DND-41 (cell line): Measurements from ENCODE around the gene CTF1.
A peak's percentile ranks its signal among the peaks of the same experiment; 100 is the strongest.

Experiments
- ATAC-seq: fragments of 200-7000 bp; cut with Tn5 transposase; 3 replicates; pipeline ENCODE4 v1.9.1; 2021; ENCODE audit warnings: low read depth; ENCODE audit not compliant: insufficient read depth
- DNase-seq: peaks from one replicate; pipeline ENCODE4 v3.0.0-alpha.2; 2020
- H2AFZ ChIP-seq: 2 replicates; pipeline ENCODE4 v1.6.0; 2012; ENCODE audit warnings: low read depth, low read length
- H3K27ac ChIP-seq: 2 replicates; pipeline ENCODE4 v1.5.1; 2012; ENCODE audit warnings: low read length, inconsistent platforms
- H3K27me3 ChIP-seq: fragments of 200-600 bp; sonication (generic); 2 replicates; pipeline ENCODE4 v1.6.0; 2012; ENCODE audit warnings: low read length, mild to moderate bottlenecking, inconsistent platforms; ENCODE audit not compliant: insufficient read depth, poor library complexity
- H3K36me3 ChIP-seq: 2 replicates; pipeline ENCODE4 v1.5.1; 2012; ENCODE audit warnings: low read length, inconsistent platforms; ENCODE audit not compliant: insufficient read depth
- H3K4me1 ChIP-seq: 2 replicates; pipeline ENCODE4 v1.5.1; 2012; ENCODE audit warnings: mild to moderate bottlenecking, low read length; ENCODE audit not compliant: insufficient read depth
- H3K4me2 ChIP-seq: 2 replicates; pipeline ENCODE4 v1.6.0; 2012; ENCODE audit warnings: mild to moderate bottlenecking, moderate library complexity, low read length, inconsistent platforms; ENCODE audit not compliant: insufficient read depth
- H3K4me3 ChIP-seq, 2 experiments: fragments of 200-600 bp in 1 of 2; shearing (Covaris generic) in 1 of 2; 2 replicates each; pipeline ENCODE4 v1.5.1; 2012 to 2016; ENCODE audit warnings: inconsistent platforms in 2 of 2, low read length in 2 of 2, mild to moderate bottlenecking in 2 of 2, low read depth in 1 of 2, moderate library complexity in 1 of 2
- H3K79me2 ChIP-seq: 2 replicates; pipeline ENCODE4 v1.6.0; 2012; ENCODE audit warnings: low read length, inconsistent platforms; ENCODE audit not compliant: insufficient read depth
- H3K9ac ChIP-seq: 2 replicates; pipeline ENCODE4 v1.6.0; 2012; ENCODE audit warnings: low read depth, mild to moderate bottlenecking, inconsistent platforms, low read length, moderate library complexity
- H3K9me3 ChIP-seq: 2 replicates; pipeline ENCODE4 v1.5.1; 2012; ENCODE audit warnings: low read length, moderate library complexity, mild to moderate bottlenecking, inconsistent platforms; ENCODE audit not compliant: insufficient read depth, severe bottlenecking
- H4K20me1 ChIP-seq: 2 replicates; pipeline ENCODE4 v1.6.0; 2012; ENCODE audit warnings: low read length; ENCODE audit not compliant: insufficient read depth
- CTCF ChIP-seq: IDR thresholded peaks from 2 replicates; pipeline ENCODE4 v1.5.1; 2012; ENCODE audit warnings: borderline replicate concordance, low read length, moderate library complexity, mild to moderate bottlenecking; ENCODE audit not compliant: poor library complexity, severe bottlenecking; ENCODE audit errors: extremely low read depth
- EZH2 ChIP-seq: IDR thresholded peaks from 3 replicates; pipeline ENCODE4 v1.6.1; 2012; ENCODE audit warnings: borderline replicate concordance, low read depth, mild to moderate bottlenecking, moderate library complexity, low read length, inconsistent platforms; ENCODE audit not compliant: severe bottlenecking

Gene CTF1

DNA sequence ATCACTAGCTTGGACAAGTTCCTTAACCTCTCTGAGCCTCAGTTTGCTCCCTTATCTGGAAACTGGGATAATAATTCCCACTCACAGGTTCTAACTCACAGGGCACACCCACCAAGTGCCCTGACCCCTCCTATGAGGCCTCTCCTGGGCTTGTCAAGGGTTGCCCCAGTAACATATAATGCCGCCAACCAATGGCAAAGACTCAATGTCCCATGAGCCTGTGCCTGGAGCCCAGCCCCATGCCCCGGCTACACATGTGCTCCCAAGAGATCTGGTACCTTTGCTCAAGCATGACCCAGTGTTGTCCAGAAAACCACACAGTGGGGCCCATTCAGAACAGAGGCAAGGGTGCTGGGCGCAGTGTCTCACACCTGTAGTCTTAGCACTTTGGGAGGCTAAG lies 18.4 kb downstream of the CTF1 start:
- Histone ChIP-seq H3K79me2 (no peaks in the 10 kb centered on the region), H3K4me3 (no peak overlapping the region), H3K4me1 (no peaks in the 10 kb centered on the region), H3K36me3 (no peaks in the 10 kb centered on the region), H3K27me3 (no peaks in the 10 kb centered on the region), H2AFZ (no peak overlapping the region), H4K20me1 (no peaks in the 10 kb centered on the region), H3K9me3 (no peaks in the 10 kb centered on the region), H3K9ac (no peak overlapping the region), H3K4me2 (no peak overlapping the region), H3K27ac (no peak overlapping the region)
- DNase-seq (no peak), ATAC-seq (no peak)
- TF ChIP-seq EZH2 (no peak), CTCF (no peak)

GRCh38 chr16:30918614-30919013 lies 22.2 kb downstream of the CTF1 start:
- Histone ChIP-seq H4K20me1 (no peaks in the 10 kb centered on the region), H2AFZ (no peak overlapping the region), H3K27ac (no peak overlapping the region), H3K9ac (no peak overlapping the region), H3K4me2 (no peak overlapping the region), H3K9me3 (no peaks in the 10 kb centered on the region), H3K4me3 (no peak overlapping the region), H3K36me3 (0 out of 2 replicates have a peak, but pooled peaks cover 3% of the 10 kb centered on the region), H3K79me2 (no peaks in the 10 kb centered on the region; the same call in 1 of the 2 replicates), H3K4me1 (peaks cover 14% of the 10 kb centered on the region), H3K27me3 (no peaks in the 10 kb centered on the region)
- TF ChIP-seq CTCF (no peak), EZH2 (no peak)
- no peak for DNase-seq
- no peak for ATAC-seq

DNA sequence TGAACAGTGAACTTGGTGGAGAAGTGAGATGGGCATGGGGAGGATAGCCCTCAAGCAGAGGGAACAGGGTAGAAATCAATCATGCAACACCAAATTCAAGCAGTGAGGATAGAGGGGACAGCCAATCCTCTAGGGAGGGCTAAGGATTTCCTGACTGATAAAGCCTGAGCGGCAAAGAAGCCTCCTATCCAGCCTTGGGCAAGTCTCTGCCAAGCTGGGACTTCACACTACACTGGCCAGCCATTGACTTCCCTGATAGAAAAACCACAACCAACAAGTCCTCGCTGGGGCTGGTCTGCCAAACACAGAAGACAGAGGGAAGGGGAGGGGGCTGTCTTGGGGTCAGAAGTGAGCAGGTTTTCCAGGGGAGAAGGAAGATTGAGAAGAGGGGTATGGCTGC lies 24.5 kb downstream of the CTF1 start:
- Histone ChIP-seq H3K36me3 (peaks cover 8% of the 10 kb centered on the region; the same call in 1 of the 2 replicates), H2AFZ (no peak overlapping the region; the same call in 1 of the 2 replicates), H3K4me2 (peak overlapping the region; percentile 91; the same call in 1 of the 2 replicates), H3K79me2 (peaks cover 21% of the 10 kb centered on the region), H4K20me1 (peaks cover 5% of the 10 kb centered on the region; the same call in 1 of the 2 replicates), H3K27me3 (no peaks in the 10 kb centered on the region), H3K27ac (no peak overlapping the region), H3K4me3 (peak overlapping the region in 1 of 2 experiments; percentile 80; a peak in 1 of 4 replicates), H3K9me3 (no peaks in the 10 kb centered on the region), H3K4me1 (peaks cover 31% of the 10 kb centered on the region), H3K9ac (peak overlapping the region; percentile 63; the same call in 1 of the 2 replicates)
- TF ChIP-seq CTCF (no peak), EZH2 (no peak)
- ATAC-seq: no peak
- DNase-seq: no peak

DNA sequence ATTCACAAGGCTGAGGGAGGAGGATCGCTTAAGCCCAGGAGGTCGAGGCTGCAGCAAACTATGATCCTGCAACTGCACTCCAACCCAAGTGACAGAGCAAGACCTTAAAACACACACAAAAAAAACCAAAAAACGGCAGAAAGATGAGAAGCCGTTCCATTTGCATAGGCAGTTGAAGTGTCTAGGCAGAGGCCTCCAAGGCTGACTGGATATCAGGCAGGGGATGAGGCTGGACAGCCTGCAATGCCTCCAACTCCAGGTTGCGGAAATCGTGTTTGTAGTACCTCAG lies 25.0 kb downstream of the CTF1 start:
- H3K79me2 ChIP-seq: peaks cover 27% of the 10 kb centered on the region
- peaks cover 9% of the 10 kb centered on the region for H4K20me1 ChIP-seq
- peak overlapping the region; percentile 91 for H3K4me2 ChIP-seq
- ATAC-seq (no peak), DNase-seq (no peak)
- TF ChIP-seq CTCF (no peak), EZH2 (no peak)
- H3K9ac ChIP-seq: peak overlapping the region; percentile 63
- H3K9me3 ChIP-seq: no peaks in the 10 kb centered on the region
- H3K27me3 ChIP-seq: no peaks in the 10 kb centered on the region
- peaks cover 13% of the 10 kb centered on the region for H3K36me3 ChIP-seq
- H2AFZ ChIP-seq: peak overlapping the region; percentile 82
- H3K27ac ChIP-seq: peak overlapping the region; percentile 76
- peaks cover 35% of the 10 kb centered on the region for H3K4me1 ChIP-seq
- peak overlapping the region; percentile 41 to 80; a peak in 3 of 4 replicates for H3K4me3 ChIP-seq
